Midbrain (tissue), 1 donor: ENCODE measurements around the gene GNAZ.

Experiments used
- DNase-seq: peaks from one replicate; lab custom pipeline; 2025; lab: John Stamatoyannopoulos, UW

GNAZ gene

GRCh38 chr22:23092217-23092955 is 22.1 kb downstream of the GNAZ start:
- no peak for DNase-seq

GRCh38 chr22:23093051-23093788 is 22.9 kb downstream of the GNAZ start:
- no peak for DNase-seq

- DNase-seq: no peak
Measured at GRCh38 chr22:23094260-23094659, 23.9 kb downstream of the GNAZ start.

- no peak for DNase-seq
Measured at GRCh38 chr22:23094695-23095681, 24.7 kb downstream of the GNAZ start.

GRCh38 chr22:23095733-23096342 is 25.5 kb downstream of the GNAZ start:
- DNase-seq: no peak

- DNase-seq: no peak
Measured at GRCh38 chr22:23097412-23098229, 27.3 kb downstream of the GNAZ start.

GRCh38 chr22:23098230-23098705 is 27.9 kb downstream of the GNAZ start:
- no peak for DNase-seq

- peak; percentile 61 for DNase-seq
Measured at GRCh38 chr22:23098718-23099530, 28.6 kb downstream of the GNAZ start.

- no peak for DNase-seq
Measured at GRCh38 chr22:23099531-23099804, 29.1 kb downstream of the GNAZ start.

GRCh38 chr22:23100124-23100801 is 29.9 kb downstream of the GNAZ start:
- DNase-seq: no peak

GRCh38 chr22:23101524-23101923 is 31.2 kb downstream of the GNAZ start:
- DNase-seq: no peak

GRCh38 chr22:23102002-23102655 is 31.8 kb downstream of the GNAZ start:
- DNase-seq: no peak

- DNase-seq: no peak
Measured at GRCh38 chr22:23102776-23103175, 32.5 kb downstream of the GNAZ start.

GRCh38 chr22:23103199-23103954 is 33.1 kb downstream of the GNAZ start:
- peak; percentile 38 for DNase-seq

GRCh38 chr22:23104187-23104971 is 34.1 kb downstream of the GNAZ start:
- no peak for DNase-seq

- DNase-seq: no peak
Measured at GRCh38 chr22:23105304-23105703, 35.0 kb downstream of the GNAZ start.

- DNase-seq: no peak
Measured at GRCh38 chr22:23105919-23106318, 35.6 kb downstream of the GNAZ start.
